ENCODE results near the gene HDHD2.

DNA sequence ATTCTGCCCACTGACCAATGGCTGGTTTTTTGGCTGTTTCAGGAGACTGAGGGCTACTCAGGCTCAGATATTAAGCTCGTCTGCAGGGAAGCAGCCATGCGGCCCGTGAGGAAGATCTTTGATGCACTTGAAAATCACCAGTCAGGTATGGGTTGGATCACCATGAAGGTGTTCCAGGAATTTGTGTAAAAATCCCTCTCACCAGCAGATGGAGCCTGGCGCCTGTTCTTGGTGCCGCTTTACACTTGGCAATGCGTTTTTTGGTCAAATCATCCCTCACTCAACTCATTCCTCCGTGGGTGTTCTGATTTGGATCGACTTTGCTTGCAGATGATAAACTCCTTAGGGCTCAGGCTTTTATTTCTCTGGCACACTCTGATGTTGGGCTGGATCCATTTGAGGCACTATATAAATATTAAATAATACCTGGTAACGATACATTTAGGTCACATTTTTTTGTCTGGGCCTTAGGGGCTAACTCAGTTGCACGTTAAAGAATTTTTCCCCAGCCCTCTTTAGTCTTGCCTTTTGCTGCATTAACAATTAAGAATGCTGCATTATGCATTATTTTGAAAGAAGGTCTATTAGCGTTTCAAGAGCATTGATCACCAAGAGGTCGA is 50.0 kb downstream of the HDHD2 start:
- TF ChIP-seq POLR2A (IDR thresholded peaks at IDR 0.05) = no peak
- TF ChIP-seq, protein P1, sequence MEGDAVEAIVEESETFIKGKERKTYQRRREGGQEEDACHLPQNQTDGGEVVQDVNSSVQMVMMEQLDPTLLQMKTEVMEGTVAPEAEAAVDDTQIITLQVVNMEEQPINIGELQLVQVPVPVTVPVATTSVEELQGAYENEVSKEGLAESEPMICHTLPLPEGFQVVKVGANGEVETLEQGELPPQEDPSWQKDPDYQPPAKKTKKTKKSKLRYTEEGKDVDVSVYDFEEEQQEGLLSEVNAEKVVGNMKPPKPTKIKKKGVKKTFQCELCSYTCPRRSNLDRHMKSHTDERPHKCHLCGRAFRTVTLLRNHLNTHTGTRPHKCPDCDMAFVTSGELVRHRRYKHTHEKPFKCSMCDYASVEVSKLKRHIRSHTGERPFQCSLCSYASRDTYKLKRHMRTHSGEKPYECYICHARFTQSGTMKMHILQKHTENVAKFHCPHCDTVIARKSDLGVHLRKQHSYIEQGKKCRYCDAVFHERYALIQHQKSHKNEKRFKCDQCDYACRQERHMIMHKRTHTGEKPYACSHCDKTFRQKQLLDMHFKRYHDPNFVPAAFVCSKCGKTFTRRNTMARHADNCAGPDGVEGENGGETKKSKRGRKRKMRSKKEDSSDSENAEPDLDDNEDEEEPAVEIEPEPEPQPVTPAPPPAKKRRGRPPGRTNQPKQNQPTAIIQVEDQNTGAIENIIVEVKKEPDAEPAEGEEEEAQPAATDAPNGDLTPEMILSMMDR (IDR thresholded peaks at IDR 0.05 in 8 of 11, conservative IDR thresholded peaks at IDR 0.05 in 3 of 11) = peak in 10 of 11 experiments; percentile 12 to 71 (median 56)
- TF ChIP-seq POLR2AphosphoS5 (IDR thresholded peaks at IDR 0.05) = no peak

Measured in spleen (tissue), 7 donors.